ENCODE measurements around the gene ZSWIM8. TPM values are rescaled to one million over a fixed set of nuclear protein-coding genes. Genes with fewer than 3 reads are reported as not detected.

The ZSWIM8 gene
- total and polyA plus RNA-seq, 10 of the 15 experiments (the other 5 are each of a cell fraction or from before 2014, with no cell fraction given) = 7.8 to 47.1 (median 23.6) TPM

DNA sequence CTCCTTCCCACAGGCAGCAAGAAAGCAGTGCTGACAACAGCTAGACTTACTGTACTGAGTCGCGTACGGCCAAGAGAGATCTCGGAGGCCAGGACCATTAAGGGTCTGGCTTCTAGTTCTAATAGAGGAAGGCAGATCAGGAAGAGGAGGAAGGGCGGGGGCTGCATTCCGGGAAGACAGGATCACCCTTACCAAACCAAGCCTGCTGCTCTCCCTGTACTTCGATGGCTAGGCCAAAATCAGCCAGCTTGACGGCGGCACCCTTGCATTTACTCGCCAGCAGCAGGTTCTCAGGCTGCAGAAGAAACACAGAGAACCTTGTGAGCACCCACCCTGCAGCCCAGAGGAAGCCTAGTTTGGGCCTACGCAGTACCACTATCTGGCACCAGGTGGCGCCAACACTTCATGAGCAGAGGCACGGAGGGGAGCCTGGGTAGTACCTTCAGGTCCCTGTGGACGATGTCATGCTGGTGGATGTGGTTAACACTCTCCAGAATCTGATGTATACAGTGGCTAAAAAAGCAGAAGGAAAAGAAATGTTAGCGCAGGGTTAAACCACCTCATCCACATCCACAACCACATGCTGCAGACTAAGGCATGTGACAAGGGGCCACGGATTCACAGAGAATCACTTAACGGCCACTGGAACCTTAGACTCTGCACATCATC is 63.5 kb downstream of the ZSWIM8 start (continued):
- TF ChIP-seq, protein P1, sequence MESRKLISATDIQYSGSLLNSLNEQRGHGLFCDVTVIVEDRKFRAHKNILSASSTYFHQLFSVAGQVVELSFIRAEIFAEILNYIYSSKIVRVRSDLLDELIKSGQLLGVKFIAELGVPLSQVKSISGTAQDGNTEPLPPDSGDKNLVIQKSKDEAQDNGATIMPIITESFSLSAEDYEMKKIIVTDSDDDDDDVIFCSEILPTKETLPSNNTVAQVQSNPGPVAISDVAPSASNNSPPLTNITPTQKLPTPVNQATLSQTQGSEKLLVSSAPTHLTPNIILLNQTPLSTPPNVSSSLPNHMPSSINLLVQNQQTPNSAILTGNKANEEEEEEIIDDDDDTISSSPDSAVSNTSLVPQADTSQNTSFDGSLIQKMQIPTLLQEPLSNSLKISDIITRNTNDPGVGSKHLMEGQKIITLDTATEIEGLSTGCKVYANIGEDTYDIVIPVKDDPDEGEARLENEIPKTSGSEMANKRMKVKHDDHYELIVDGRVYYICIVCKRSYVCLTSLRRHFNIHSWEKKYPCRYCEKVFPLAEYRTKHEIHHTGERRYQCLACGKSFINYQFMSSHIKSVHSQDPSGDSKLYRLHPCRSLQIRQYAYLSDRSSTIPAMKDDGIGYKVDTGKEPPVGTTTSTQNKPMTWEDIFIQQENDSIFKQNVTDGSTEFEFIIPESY (IDR thresholded peaks at IDR 0.05) = no peak
- TF ChIP-seq ZNF207 (IDR thresholded peaks at IDR 0.05; ENCODE audit: borderline replicate concordance) = 0 out of 2 replicates have a peak, but pooled peaks have one; percentile 42
- TF ChIP-seq GATAD2B (conservative IDR thresholded peaks at IDR 0.05; ENCODE audit: low read depth) = peak; percentile 81; the same call in 1 of the 2 replicates
- peak; percentile 92 for TF ChIP-seq STAT1 (conservative IDR thresholded peaks at IDR 0.05)
- peak; percentile 54; the same call in 1 of the 2 replicates for TF ChIP-seq BCL11A (IDR thresholded peaks at IDR 0.05; ENCODE audit: low read depth, low read length)
- TF ChIP-seq RBBP5 (conservative IDR thresholded peaks at IDR 0.05) = no peak
- no peak for TF ChIP-seq SPI1 (IDR thresholded peaks at IDR 0.05; ENCODE audit: borderline replicate concordance, insufficient read depth, low read depth, low read length)
- TF ChIP-seq CBX3 (IDR thresholded peaks at IDR 0.05; ENCODE audit: borderline replicate concordance, low read depth) = no peak
- TF ChIP-seq YY1 (IDR thresholded peaks at IDR 0.05; ENCODE audit: low read depth, low read length) = peak; percentile 85
- TF ChIP-seq TCF7 (IDR thresholded peaks at IDR 0.05; ENCODE audit: borderline replicate concordance) = no peak
- TF ChIP-seq SMAD5 (IDR thresholded peaks at IDR 0.05; ENCODE audit: low read depth) = no peak
- TF ChIP-seq NFYB (IDR thresholded peaks at IDR 0.05; ENCODE audit: insufficient read depth, low read depth, low read length) = no peak
- no peak for TF ChIP-seq POLR2AphosphoS2 (IDR thresholded peaks at IDR 0.05; ENCODE audit: low read depth, low read length)
- peak; percentile 98 for TF ChIP-seq MLLT1 (IDR thresholded peaks at IDR 0.05)
- peak; percentile 83 for TF ChIP-seq KLF5 (IDR thresholded peaks at IDR 0.05; ENCODE audit: partially characterized antibody)
- peak; percentile 75; the same call in 1 of the 2 replicates for TF ChIP-seq CREM (IDR thresholded peaks at IDR 0.05; ENCODE audit: low read depth)
- TF ChIP-seq ZNF622 (IDR thresholded peaks at IDR 0.05) = no peak
- no peak for TF ChIP-seq SIX5 (IDR thresholded peaks at IDR 0.05; ENCODE audit: low read depth, low read length, severe bottlenecking)
- TF ChIP-seq, protein P2, sequence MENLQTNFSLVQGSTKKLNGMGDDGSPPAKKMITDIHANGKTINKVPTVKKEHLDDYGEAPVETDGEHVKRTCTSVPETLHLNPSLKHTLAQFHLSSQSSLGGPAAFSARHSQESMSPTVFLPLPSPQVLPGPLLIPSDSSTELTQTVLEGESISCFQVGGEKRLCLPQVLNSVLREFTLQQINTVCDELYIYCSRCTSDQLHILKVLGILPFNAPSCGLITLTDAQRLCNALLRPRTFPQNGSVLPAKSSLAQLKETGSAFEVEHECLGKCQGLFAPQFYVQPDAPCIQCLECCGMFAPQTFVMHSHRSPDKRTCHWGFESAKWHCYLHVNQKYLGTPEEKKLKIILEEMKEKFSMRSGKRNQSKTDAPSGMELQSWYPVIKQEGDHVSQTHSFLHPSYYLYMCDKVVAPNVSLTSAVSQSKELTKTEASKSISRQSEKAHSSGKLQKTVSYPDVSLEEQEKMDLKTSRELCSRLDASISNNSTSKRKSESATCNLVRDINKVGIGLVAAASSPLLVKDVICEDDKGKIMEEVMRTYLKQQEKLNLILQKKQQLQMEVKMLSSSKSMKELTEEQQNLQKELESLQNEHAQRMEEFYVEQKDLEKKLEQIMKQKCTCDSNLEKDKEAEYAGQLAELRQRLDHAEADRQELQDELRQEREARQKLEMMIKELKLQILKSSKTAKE (IDR thresholded peaks at IDR 0.05; ENCODE audit: low read depth, poor library complexity, severe bottlenecking) = peak; percentile 91
- peak; percentile 53; the same call in 1 of the 2 replicates for TF ChIP-seq RB1 (IDR thresholded peaks at IDR 0.05; ENCODE audit: borderline replicate concordance)

Measured in GM12878 (cell line).